GM12892 (cell line): ENCODE data around the gene PLA2G4D.

ENCODE experiments used
- POLR2A ChIP-seq: IDR thresholded peaks from 2 replicates; pipeline ENCODE4 v1.6.1; 2011; ENCODE audit warnings: low read depth, low read length, control low read depth
- POLR2AphosphoS5 ChIP-seq: IDR thresholded peaks from 2 replicates; pipeline ENCODE4 v1.6.1; 2011; ENCODE audit warnings: low read depth, low read length, control low read depth
- TAF1 ChIP-seq: IDR thresholded peaks from 2 replicates; pipeline ENCODE4 v1.6.1; 2011; ENCODE audit warnings: low read depth, mild to moderate bottlenecking, control low read depth, low read length, borderline replicate concordance

- TF ChIP-seq POLR2A = no peak
- no peak for TF ChIP-seq POLR2AphosphoS5
- TF ChIP-seq TAF1 = no peak
Observed at GRCh38 chr15:42031198-42031915, 63.0 kb downstream of the PLA2G4D start.
